ENCODE measurements around the gene SLIT1.

SLIT1 gene

GRCh38 chr10:97105303-97105702 is 80.5 kb downstream of the SLIT1 start:
- intact Hi-C loops (cut with DNase I; ENCODE audit: low total_unique reads): no loop called here
- H3K27ac ChIP-seq: no peak overlapping the region
- DNase-seq: no peak
- no peaks in the 10 kb centered on the region for H3K9me3 ChIP-seq
- no peaks in the 10 kb centered on the region for H3K36me3 ChIP-seq
- no peak for TF ChIP-seq CTCF (IDR thresholded peaks at IDR 0.05)
- H3K4me3 ChIP-seq: no peak overlapping the region
- no peaks in the 10 kb centered on the region for H3K4me1 ChIP-seq
- peaks cover 0 to 49% of the 10 kb centered on the region in 2 donors for H3K27me3 ChIP-seq

GRCh38 chr10:97103316-97104080 is 82.3 kb downstream of the SLIT1 start:
- intact Hi-C loops (cut with DNase I; ENCODE audit: low total_unique reads): no loop called here
- DNase-seq: no peak
- H3K4me1 ChIP-seq: no peaks in the 10 kb centered on the region
- no peak overlapping the region for H3K27ac ChIP-seq
- no peaks in the 10 kb centered on the region for H3K9me3 ChIP-seq
- no peak overlapping the region for H3K4me3 ChIP-seq
- peaks cover 0 to 58% of the 10 kb centered on the region in 2 donors for H3K27me3 ChIP-seq
- no peak for TF ChIP-seq CTCF (IDR thresholded peaks at IDR 0.05)
- H3K36me3 ChIP-seq: no peaks in the 10 kb centered on the region

DNA sequence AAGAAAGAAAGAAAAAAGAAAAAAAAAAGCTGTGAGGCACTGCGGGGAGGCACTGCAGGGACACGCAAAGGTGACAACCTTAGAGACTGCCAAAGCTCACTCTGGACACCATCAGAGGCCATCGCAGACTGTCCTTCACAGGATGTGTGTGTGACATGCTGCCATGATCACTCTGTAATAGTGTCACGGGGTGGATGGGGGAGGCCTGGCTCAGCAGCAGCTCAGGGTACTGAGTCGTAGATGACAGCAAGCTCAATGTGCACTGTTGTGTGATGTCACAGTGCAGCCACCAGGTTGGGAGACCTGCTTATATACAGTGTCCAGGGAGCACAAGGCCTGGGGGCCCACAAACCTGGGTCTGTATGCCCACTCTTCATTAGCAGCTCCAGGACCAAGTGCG is 83.3 kb downstream of the SLIT1 start:
- no peak for TF ChIP-seq CTCF (IDR thresholded peaks at IDR 0.05)
- no peak for DNase-seq
- intact Hi-C loops (cut with DNase I; ENCODE audit: low total_unique reads): no loop called here

GRCh38 chr10:97101166-97101940 is 84.4 kb downstream of the SLIT1 start:
- Histone ChIP-seq H3K36me3 (no peaks in the 10 kb centered on the region), H3K4me3 (no peak overlapping the region), H3K9me3 (no peaks in the 10 kb centered on the region), H3K27ac (no peak overlapping the region), H3K27me3 (peaks cover 0 to 60% of the 10 kb centered on the region in 2 donors), H3K4me1 (peaks cover 0 to 4% (median 2%) of the 10 kb centered on the region in 4 donors)
- intact Hi-C loops (cut with DNase I; ENCODE audit: low total_unique reads): no loop called here
- DNase-seq: no peak
- no peak for TF ChIP-seq CTCF (IDR thresholded peaks at IDR 0.05)

More for the DNA sequence above, 83.3 kb downstream of the SLIT1 start:
- no peaks in the 10 kb centered on the region for H3K36me3 ChIP-seq
- no peaks in the 10 kb centered on the region for H3K4me1 ChIP-seq
- H3K9me3 ChIP-seq: no peaks in the 10 kb centered on the region
- no peak overlapping the region for H3K27ac ChIP-seq
- peaks cover 0 to 62% of the 10 kb centered on the region in 2 donors for H3K27me3 ChIP-seq
- H3K4me3 ChIP-seq: no peak overlapping the region

- Histone ChIP-seq H3K36me3 (no peaks in the 10 kb centered on the region), H3K4me1 (peaks cover 0 to 11% (median 8%) of the 10 kb centered on the region in 4 donors), H3K27me3 (peaks cover 0 to 63% of the 10 kb centered on the region in 2 donors), H3K27ac (no peak overlapping the region), H3K4me3 (no peak overlapping the region), H3K9me3 (no peaks in the 10 kb centered on the region)
- DNase-seq: no peak
- no peak for TF ChIP-seq CTCF (IDR thresholded peaks at IDR 0.05)
- intact Hi-C loops (cut with DNase I; ENCODE audit: low total_unique reads): no loop called here
Observed at GRCh38 chr10:97100657-97101056, 85.1 kb downstream of the SLIT1 start.
